ENCODE results near the gene ADD2.

The ADD2 gene

DNA sequence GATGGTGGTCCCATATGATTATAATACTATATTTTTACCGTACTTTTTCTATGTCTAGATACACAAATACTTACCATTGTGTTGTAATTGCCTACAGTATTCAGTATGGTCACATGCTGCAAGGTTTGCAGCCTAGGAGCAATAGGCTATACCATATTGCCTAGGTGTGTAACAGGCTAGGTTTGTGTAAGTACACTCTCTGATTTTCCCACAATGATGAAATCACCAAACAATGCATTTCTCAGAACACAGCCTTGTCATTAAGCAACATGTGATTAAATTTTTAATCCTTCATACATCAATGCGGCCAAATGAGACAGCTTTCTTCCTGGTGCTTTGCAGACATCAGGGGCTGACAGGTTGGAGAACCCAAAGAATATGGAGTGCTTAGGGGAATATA, 37.3 kb downstream of the ADD2 start:
- no peak overlapping the region for H2BK120ac ChIP-seq (ENCODE audit: low read depth, low read length)

DNA sequence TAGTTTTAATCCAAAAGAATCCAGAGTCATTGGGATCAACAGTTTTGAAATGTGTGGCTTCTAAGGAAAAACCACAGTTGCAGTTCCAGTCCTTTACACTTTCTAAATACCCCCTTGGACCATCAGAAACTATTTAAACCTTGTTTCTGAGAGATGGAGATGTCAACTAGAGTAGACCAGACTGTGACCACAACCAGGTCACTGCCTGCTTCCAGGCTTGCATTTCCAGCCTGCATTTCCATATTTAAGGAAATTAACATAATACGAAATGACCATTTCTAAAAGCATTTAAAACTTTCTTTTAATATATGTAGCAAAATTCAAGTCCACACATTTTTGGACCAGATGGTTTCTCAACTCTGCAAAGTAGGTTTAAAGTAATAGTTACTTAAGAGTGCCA, 38.4 kb downstream of the ADD2 start:
- Histone ChIP-seq H3K27me3 (ENCODE audit: insufficient read depth, low read length, poor library complexity) (no peaks in the 10 kb centered on the region), H3K18ac (ENCODE audit: low read length) (no peak overlapping the region), H2AK5ac (ENCODE audit: low read length) (no peak overlapping the region), H3K27ac (ENCODE audit: low read depth, low read length) (no peak overlapping the region), H3K23ac (ENCODE audit: low read length) (no peak overlapping the region), H4K8ac (ENCODE audit: low read depth, low read length) (no peak overlapping the region), H3K79me2 (ENCODE audit: control insufficient read depth, insufficient read depth, low read length) (peaks cover 64% of the 10 kb centered on the region), H2BK5ac (ENCODE audit: low read length) (no peak overlapping the region), H3K4me1 (ENCODE audit: control insufficient read depth, low read depth, low read length) (peaks cover 47% of the 10 kb centered on the region), H3K56ac (ENCODE audit: low read length) (no peak overlapping the region), H4K5ac (ENCODE audit: low read length) (no peak overlapping the region), H3K79me1 (ENCODE audit: low read length) (peaks cover 30% of the 10 kb centered on the region), H3K36me3 (ENCODE audit: control insufficient read depth, insufficient read depth, low read length) (no peaks in the 10 kb centered on the region), H3K4me3 (ENCODE audit: low read length) (no peak overlapping the region), H2BK15ac (replicated peaks; ENCODE audit: low read depth) (no peak overlapping the region), H3K9ac (ENCODE audit: low read length) (no peak overlapping the region), H3K4ac (ENCODE audit: low read depth, low read length) (no peak overlapping the region), H2BK120ac (ENCODE audit: low read depth, low read length) (no peak overlapping the region), H3K4me2 (ENCODE audit: low read length) (no peak overlapping the region)
- no peak for DNase-seq
- no CpG with 5 or more reads among the region's 1 CpG for WGBS (ENCODE audit: extremely low coverage, insufficient coverage, low lambda C conversion rate)

More for the DNA sequence above, 37.3 kb downstream of the ADD2 start:
- Histone ChIP-seq H3K27me3 (ENCODE audit: insufficient read depth, low read length, poor library complexity) (no peaks in the 10 kb centered on the region), H4K5ac (ENCODE audit: low read length) (no peak overlapping the region), H3K9ac (ENCODE audit: low read length) (no peak overlapping the region), H3K23ac (ENCODE audit: low read length) (no peak overlapping the region), H2AK5ac (ENCODE audit: low read length) (no peak overlapping the region), H4K8ac (ENCODE audit: low read depth, low read length) (no peak overlapping the region), H2BK5ac (ENCODE audit: low read length) (no peak overlapping the region), H3K4me2 (ENCODE audit: low read length) (no peak overlapping the region), H3K18ac (ENCODE audit: low read length) (no peak overlapping the region), H3K36me3 (ENCODE audit: control insufficient read depth, insufficient read depth, low read length) (no peaks in the 10 kb centered on the region), H3K4me3 (ENCODE audit: low read length) (no peak overlapping the region), H3K79me1 (ENCODE audit: low read length) (peaks cover 28% of the 10 kb centered on the region), H3K79me2 (ENCODE audit: control insufficient read depth, insufficient read depth, low read length) (peaks cover 58% of the 10 kb centered on the region), H3K27ac (ENCODE audit: low read depth, low read length) (no peak overlapping the region), H3K56ac (ENCODE audit: low read length) (no peak overlapping the region), H3K4me1 (ENCODE audit: control insufficient read depth, low read depth, low read length) (peaks cover 53% of the 10 kb centered on the region), H3K4ac (ENCODE audit: low read depth, low read length) (no peak overlapping the region), H2BK15ac (replicated peaks; ENCODE audit: low read depth) (no peak overlapping the region)
- DNase-seq: no peak
- no CpG with 5 or more reads among the region's 2 CpGs for WGBS (ENCODE audit: extremely low coverage, insufficient coverage, low lambda C conversion rate)

DNA sequence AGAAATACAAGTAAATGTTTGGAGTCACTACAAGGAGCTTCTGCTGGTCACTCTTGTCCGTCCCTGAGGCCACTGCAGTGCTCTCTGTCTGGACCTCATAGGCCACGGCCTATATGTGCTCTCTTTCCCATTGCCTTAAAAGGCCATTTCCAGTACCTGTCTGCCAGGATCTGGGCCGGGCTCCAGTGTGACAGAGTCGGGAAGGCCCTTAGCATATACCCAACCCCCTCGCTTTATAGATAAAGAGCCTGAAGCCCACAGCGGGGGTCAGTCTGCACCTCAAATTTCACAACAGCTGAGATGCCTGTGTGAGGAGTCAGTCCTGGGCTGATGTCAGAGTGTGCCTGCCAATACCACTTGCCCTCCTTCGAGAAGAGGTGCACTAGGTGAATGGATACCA, 39.9 kb downstream of the ADD2 start:
- no CpG with 5 or more reads among the region's 7 CpGs for WGBS (ENCODE audit: extremely low coverage, insufficient coverage, low lambda C conversion rate)
- H3K4me2 ChIP-seq (ENCODE audit: low read length): no peak overlapping the region
- H3K27me3 ChIP-seq (ENCODE audit: insufficient read depth, low read length, poor library complexity): no peaks in the 10 kb centered on the region
- peaks cover 38% of the 10 kb centered on the region for H3K4me1 ChIP-seq (ENCODE audit: control insufficient read depth, low read depth, low read length)
- H2AK5ac ChIP-seq (ENCODE audit: low read length): peak overlapping the region; percentile 37
- H3K79me1 ChIP-seq (ENCODE audit: low read length): peaks cover 32% of the 10 kb centered on the region
- no peak overlapping the region for H4K5ac ChIP-seq (ENCODE audit: low read length)
- H3K23ac ChIP-seq (ENCODE audit: low read length): no peak overlapping the region
- peak; percentile 98 for DNase-seq
- peak overlapping the region; percentile 49 for H2BK5ac ChIP-seq (ENCODE audit: low read length)
- peak overlapping the region; percentile 13 for H3K18ac ChIP-seq (ENCODE audit: low read length)
- H2BK15ac ChIP-seq (replicated peaks; ENCODE audit: low read depth): no peak overlapping the region
- H2BK120ac ChIP-seq (ENCODE audit: low read depth, low read length): no peak overlapping the region
- H3K27ac ChIP-seq (ENCODE audit: low read depth, low read length): peak overlapping the region; percentile 53
- peaks cover 74% of the 10 kb centered on the region for H3K79me2 ChIP-seq (ENCODE audit: control insufficient read depth, insufficient read depth, low read length)
- peak overlapping the region; percentile 28 for H3K9ac ChIP-seq (ENCODE audit: low read length)
- H3K36me3 ChIP-seq (ENCODE audit: control insufficient read depth, insufficient read depth, low read length): no peaks in the 10 kb centered on the region
- H3K4me3 ChIP-seq (ENCODE audit: low read length): no peak overlapping the region
- no peak overlapping the region for H4K8ac ChIP-seq (ENCODE audit: low read depth, low read length)
- peak overlapping the region; percentile 69 for H3K56ac ChIP-seq (ENCODE audit: low read length)
- no peak overlapping the region for H3K4ac ChIP-seq (ENCODE audit: low read depth, low read length)

DNA sequence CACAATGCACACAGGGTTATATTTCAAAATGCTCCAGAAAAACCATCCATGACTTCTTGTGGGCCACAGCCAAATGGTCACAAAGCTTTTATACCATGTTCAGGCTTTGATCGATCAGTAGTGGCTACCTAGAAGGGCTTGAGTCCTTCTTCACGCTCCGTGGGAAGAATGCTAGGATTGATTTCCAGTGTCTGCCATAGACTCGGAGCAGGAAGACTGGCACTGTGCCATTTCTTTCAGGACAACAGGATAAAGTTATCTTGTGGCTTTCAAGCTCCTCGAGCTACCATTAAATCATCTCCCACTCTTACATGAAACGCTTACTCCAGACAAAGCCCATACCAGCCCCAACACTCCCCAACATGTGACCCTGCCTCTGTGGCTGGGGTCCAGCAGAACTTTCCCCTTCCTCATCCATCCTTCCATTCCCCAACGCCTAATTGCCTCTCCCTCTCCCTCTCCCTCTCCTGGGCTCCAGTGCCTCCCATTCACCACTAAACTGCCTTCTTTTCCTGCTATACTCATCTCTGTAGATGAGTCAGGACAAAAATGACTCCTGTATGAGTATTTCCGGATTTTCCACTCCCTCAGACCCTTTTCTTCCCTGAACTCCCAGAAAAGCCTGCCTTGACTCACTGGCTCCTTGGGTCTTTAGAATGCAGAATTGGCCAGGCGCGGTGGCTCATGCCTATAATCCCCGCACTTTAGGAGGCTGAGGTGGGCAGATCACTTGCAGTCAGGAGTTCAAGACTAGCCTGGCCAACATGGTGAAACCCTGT, 40.9 kb downstream of the ADD2 start:
- WGBS (ENCODE audit: extremely low coverage, insufficient coverage, low lambda C conversion rate): no CpG with 5 or more reads among the region's 11 CpGs

DNA sequence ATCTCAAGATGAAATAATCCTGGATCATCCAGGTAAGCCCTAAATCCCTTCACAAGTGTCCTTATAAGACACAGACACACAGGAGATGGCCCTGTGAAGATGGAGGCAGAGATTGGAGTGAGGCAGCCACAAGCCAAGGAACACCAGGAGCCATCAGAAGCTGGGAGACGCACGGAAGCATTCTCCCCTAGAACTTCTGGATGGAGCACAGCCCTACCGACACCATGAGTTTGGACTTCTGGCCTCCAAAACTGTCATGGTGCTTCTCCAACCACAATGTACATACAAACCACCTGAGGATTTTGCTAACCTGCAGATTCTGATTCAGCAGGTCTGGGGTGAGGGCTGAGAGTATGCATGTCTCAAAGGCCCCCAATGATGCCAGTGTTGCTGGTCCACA, 42.5 kb downstream of the ADD2 start:
- no peak overlapping the region for H3K18ac ChIP-seq (ENCODE audit: low read length)
- H3K79me2 ChIP-seq (ENCODE audit: control insufficient read depth, insufficient read depth, low read length): peaks cover 66% of the 10 kb centered on the region
- H2BK5ac ChIP-seq (ENCODE audit: low read length): no peak overlapping the region
- H3K36me3 ChIP-seq (ENCODE audit: control insufficient read depth, insufficient read depth, low read length): no peaks in the 10 kb centered on the region
- H4K5ac ChIP-seq (ENCODE audit: low read length): no peak overlapping the region
- no peak overlapping the region for H3K23ac ChIP-seq (ENCODE audit: low read length)
- H3K4ac ChIP-seq (ENCODE audit: low read depth, low read length): no peak overlapping the region
- peaks cover 31% of the 10 kb centered on the region for H3K4me1 ChIP-seq (ENCODE audit: control insufficient read depth, low read depth, low read length)
- no peak for DNase-seq
- no peak overlapping the region for H3K4me3 ChIP-seq (ENCODE audit: low read length)
- no peak overlapping the region for H2BK120ac ChIP-seq (ENCODE audit: low read depth, low read length)
- no peak overlapping the region for H3K9ac ChIP-seq (ENCODE audit: low read length)
- no peak overlapping the region for H3K4me2 ChIP-seq (ENCODE audit: low read length)
- H2BK15ac ChIP-seq (replicated peaks; ENCODE audit: low read depth): no peak overlapping the region
- H3K79me1 ChIP-seq (ENCODE audit: low read length): peaks cover 23% of the 10 kb centered on the region
- H2AK5ac ChIP-seq (ENCODE audit: low read length): no peak overlapping the region
- no peak overlapping the region for H3K27ac ChIP-seq (ENCODE audit: low read depth, low read length)
- H3K56ac ChIP-seq (ENCODE audit: low read length): no peak overlapping the region
- no peaks in the 10 kb centered on the region for H3K27me3 ChIP-seq (ENCODE audit: insufficient read depth, low read length, poor library complexity)
- WGBS (ENCODE audit: extremely low coverage, insufficient coverage, low lambda C conversion rate): no CpG with 5 or more reads among the region's 3 CpGs
- no peak overlapping the region for H4K8ac ChIP-seq (ENCODE audit: low read depth, low read length)

More for the DNA sequence above, 40.9 kb downstream of the ADD2 start:
- H3K27ac ChIP-seq (ENCODE audit: low read depth, low read length): no peak overlapping the region
- H3K4ac ChIP-seq (ENCODE audit: low read depth, low read length): no peak overlapping the region
- peaks cover 33% of the 10 kb centered on the region for H3K4me1 ChIP-seq (ENCODE audit: control insufficient read depth, low read depth, low read length)
- peaks cover 75% of the 10 kb centered on the region for H3K79me2 ChIP-seq (ENCODE audit: control insufficient read depth, insufficient read depth, low read length)
- no peak overlapping the region for H3K4me2 ChIP-seq (ENCODE audit: low read length)
- no peak overlapping the region for H2BK15ac ChIP-seq (replicated peaks; ENCODE audit: low read depth)
- no peak overlapping the region for H3K56ac ChIP-seq (ENCODE audit: low read length)
- H3K27me3 ChIP-seq (ENCODE audit: insufficient read depth, low read length, poor library complexity): no peaks in the 10 kb centered on the region
- no peak overlapping the region for H2BK120ac ChIP-seq (ENCODE audit: low read depth, low read length)
- no peak for DNase-seq
- no peaks in the 10 kb centered on the region for H3K36me3 ChIP-seq (ENCODE audit: control insufficient read depth, insufficient read depth, low read length)
- H3K79me1 ChIP-seq (ENCODE audit: low read length): peaks cover 29% of the 10 kb centered on the region
- H3K23ac ChIP-seq (ENCODE audit: low read length): no peak overlapping the region
- peak overlapping the region; percentile 11 for H3K18ac ChIP-seq (ENCODE audit: low read length)
- H3K9ac ChIP-seq (ENCODE audit: low read length): no peak overlapping the region
- H3K4me3 ChIP-seq (ENCODE audit: low read length): no peak overlapping the region
- peak overlapping the region; percentile 12 for H4K5ac ChIP-seq (ENCODE audit: low read length)
- H2BK5ac ChIP-seq (ENCODE audit: low read length): no peak overlapping the region
- H2AK5ac ChIP-seq (ENCODE audit: low read length): peak overlapping the region; percentile 31
- H4K8ac ChIP-seq (ENCODE audit: low read depth, low read length): no peak overlapping the region

DNA sequence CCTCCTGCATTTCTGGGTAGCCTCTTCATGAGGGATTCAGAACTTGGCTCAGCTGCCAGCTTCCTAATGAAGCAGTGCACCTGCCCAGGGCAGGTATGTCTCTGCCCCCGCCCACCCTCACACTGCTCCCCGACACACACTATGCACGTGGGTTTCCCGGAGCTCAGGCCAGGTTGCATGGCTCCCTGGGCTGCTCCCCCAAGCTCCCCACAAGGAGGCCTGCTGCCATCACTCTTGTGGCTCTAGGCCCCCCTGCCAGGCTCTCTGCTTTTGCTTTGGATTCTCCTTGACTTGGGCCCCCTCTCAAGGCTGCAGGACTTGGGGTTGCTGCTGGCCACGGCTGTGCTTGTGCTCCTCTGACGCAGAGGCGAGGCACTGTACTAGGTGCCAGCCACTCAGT, 43.6 kb downstream of the ADD2 start:
- DNase-seq: no peak
- Histone ChIP-seq H3K79me2 (ENCODE audit: control insufficient read depth, insufficient read depth, low read length) (peaks cover 63% of the 10 kb centered on the region), H3K79me1 (ENCODE audit: low read length) (peaks cover 19% of the 10 kb centered on the region), H3K23ac (ENCODE audit: low read length) (no peak overlapping the region), H3K4ac (ENCODE audit: low read depth, low read length) (no peak overlapping the region), H4K5ac (ENCODE audit: low read length) (no peak overlapping the region), H2BK120ac (ENCODE audit: low read depth, low read length) (no peak overlapping the region), H4K8ac (ENCODE audit: low read depth, low read length) (no peak overlapping the region), H3K36me3 (ENCODE audit: control insufficient read depth, insufficient read depth, low read length) (no peaks in the 10 kb centered on the region), H3K4me1 (ENCODE audit: control insufficient read depth, low read depth, low read length) (peaks cover 24% of the 10 kb centered on the region), H3K18ac (ENCODE audit: low read length) (no peak overlapping the region), H2BK15ac (replicated peaks; ENCODE audit: low read depth) (no peak overlapping the region), H3K27ac (ENCODE audit: low read depth, low read length) (no peak overlapping the region), H2AK5ac (ENCODE audit: low read length) (no peak overlapping the region), H3K9ac (ENCODE audit: low read length) (no peak overlapping the region), H3K56ac (ENCODE audit: low read length) (no peak overlapping the region), H3K4me2 (ENCODE audit: low read length) (no peak overlapping the region), H3K4me3 (ENCODE audit: low read length) (no peak overlapping the region), H3K27me3 (ENCODE audit: insufficient read depth, low read length, poor library complexity) (no peaks in the 10 kb centered on the region), H2BK5ac (ENCODE audit: low read length) (no peak overlapping the region)
- no CpG with 5 or more reads among the region's 7 CpGs for WGBS (ENCODE audit: extremely low coverage, insufficient coverage, low lambda C conversion rate)

Data from mesendoderm (in vitro differentiated cells).